GM12873 (cell line): ENCODE measurements around the gene SMIM43.

Experiments used
- CTCF ChIP-seq: IDR thresholded peaks from 2 replicates; pipeline ENCODE4 v1.5.1; 2012; ENCODE audit warnings: low read depth, mild to moderate bottlenecking, moderate library complexity, low read length, control low read depth; ENCODE audit not compliant: insufficient read depth; ENCODE audit errors: missing control alignments

Gene SMIM43

GRCh38 chr4:121720109-121720508 is 44.9 kb downstream of the SMIM43 start:
- TF ChIP-seq CTCF: no peak

- TF ChIP-seq CTCF: no peak
Measured at GRCh38 chr4:121717680-121718237, 47.2 kb downstream of the SMIM43 start.

DNA sequence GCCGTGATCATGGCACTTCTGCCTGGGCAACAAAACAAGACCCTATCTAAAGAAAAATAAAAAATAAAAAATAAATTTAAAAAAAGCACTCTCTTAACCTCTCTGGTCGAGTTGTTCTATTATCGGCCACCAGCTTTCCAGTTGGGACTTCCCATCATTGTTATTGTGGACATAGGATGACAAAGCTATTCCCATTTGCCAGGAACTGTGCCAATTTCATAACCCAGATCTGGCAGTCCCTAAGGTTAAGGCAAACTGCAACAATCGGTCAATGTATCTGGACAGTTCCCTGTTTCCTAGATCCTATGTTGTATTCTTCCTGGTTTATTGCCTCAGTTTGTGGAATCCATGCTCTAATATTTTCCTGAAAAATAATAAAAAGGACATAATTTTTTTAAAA is 50.4 kb downstream of the SMIM43 start:
- TF ChIP-seq CTCF: no peak

GRCh38 chr4:121712783-121713182 is 52.2 kb downstream of the SMIM43 start:
- no peak for TF ChIP-seq CTCF

DNA sequence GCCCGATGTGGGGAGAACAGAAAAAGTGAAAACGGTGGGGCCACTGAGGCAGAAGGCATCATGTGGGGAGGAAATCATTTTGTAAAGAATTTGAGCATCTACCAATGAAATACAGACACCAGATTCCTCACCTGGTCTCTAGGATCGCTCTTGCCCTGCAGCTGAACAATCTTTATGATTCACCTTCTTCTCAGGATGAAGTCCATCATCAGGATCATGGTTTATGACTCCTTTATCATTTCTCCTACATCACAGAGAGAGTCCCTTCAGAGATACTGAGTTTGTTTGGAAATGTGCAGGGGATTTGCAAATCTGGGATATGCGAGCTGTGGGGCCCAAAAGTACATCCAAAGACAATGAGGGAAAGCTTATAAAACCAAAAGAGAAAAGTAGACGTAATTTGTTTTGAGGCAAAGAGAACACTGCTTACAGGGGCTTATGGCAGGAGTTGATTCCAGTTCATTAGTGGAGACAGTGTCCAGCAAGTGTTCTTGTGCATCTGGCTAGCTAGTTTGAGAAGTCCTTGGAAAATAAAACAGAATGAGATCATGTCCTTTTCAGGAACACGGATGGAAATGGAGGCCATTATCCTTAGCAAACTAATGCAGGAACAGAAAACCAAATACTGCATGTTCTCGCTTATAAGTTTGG is 52.8 kb downstream of the SMIM43 start:
- TF ChIP-seq CTCF: no peak

DNA sequence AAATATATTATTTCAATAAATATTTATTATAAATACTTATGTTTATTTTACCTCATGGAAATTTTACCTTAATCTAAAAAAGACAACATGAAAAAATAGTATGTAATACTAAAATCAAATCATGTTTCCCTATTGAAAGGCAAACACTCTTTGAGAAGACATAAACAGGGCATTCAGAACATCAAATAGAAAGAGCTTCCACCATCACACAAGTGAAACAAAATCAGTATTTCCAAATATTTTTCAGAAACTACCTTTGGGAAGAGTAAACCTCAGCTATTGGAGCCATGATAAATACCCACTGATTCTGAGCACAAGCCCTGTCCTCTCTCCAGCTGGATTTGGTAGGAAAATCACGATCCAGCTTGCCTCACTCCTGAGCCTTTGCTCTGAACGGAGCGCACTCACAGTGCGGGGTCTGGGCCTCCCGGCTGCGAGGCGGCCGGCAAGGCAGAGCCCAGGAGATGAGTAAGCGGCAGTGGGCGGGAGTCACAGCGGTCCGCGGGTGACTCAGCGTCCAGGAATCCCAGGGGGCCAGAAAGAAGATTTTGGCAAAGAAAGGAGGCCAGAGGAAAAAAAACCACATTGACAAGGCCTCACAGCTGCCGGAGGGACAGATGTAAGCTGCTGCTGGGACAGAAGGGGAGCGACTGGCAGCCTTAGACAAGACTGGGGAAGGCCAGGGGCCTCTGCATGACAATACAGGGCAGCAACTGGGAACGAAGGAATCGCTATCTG is 53.5 kb downstream of the SMIM43 start:
- no peak for TF ChIP-seq CTCF

DNA sequence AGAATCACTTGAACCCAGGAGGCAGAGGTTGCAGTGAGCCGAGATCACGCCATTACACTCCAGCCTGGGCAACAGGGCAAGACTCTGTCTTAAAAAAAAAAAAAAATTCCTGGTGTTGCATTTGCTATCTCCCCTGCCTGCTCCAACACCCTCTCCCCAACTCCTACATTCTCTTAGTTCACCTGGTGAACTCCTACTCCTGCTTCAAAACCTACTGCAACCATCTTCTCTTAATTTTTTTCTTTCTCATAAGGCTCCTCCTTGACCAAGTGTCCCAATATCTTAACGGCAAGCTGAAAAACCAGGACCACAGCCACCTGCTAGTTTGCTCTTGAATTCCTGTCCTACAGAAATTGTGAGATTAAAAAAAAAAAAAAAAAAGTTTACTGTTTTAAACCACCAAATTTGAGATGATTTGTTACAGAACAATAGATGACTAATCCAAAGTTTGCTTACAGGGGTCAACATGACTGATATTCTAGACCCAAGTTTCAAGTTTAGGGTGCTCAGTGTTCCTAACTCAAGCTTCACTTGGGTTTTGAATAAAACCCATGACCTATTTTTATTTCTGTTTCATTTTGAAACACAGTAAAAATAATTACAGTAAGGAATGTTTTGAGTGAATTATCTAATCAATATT is 55.1 kb downstream of the SMIM43 start:
- TF ChIP-seq CTCF: no peak
